ENCODE measurements around the gene GGTLC1. TPM values are rescaled to one million over a fixed set of nuclear protein-coding genes. Genes with fewer than 3 reads are reported as not detected.

Gene GGTLC1
- total RNA-seq, 1 experiment from 2014 or later, result not detected

DNA sequence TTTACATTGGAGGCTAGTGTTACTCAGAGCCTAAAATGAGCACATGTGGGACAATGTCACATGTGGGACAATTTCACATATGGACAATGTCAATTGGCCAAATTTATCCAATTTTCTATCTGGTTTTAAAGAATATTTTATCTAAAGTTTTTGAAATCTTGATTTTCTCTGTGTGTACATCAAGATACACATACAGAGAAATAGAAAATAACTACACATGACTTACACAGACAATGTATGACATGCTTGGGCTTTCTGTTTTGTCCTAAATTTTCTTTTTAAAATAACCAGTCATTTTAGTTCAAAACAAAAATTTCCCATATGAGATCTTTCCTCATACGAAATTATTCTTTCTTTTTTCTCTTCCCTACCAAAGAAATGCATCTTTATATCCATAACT lies 24.6 kb downstream of the GGTLC1 start:
- H3K4me1 Mint-ChIP-seq, result no peaks in the 10 kb centered on the region
- DNase-seq, result no peak
- H3K14ac ChIP-seq (ENCODE audit: insufficient read depth, low read length), result no peak overlapping the region

More for the DNA sequence above, 24.6 kb downstream of the GGTLC1 start:
- Histone ChIP-seq H4K20me1 (ENCODE audit: control insufficient read depth, insufficient read depth, insufficient read length) (no peaks in the 10 kb centered on the region), H4K5ac (ENCODE audit: insufficient read length, low read depth, low read length) (no peak overlapping the region), H3K23ac (ENCODE audit: insufficient read length, low read depth, low read length) (no peak overlapping the region), H2AK5ac (ENCODE audit: insufficient read length, low read length) (no peak overlapping the region), H3K27me3 (ENCODE audit: insufficient read depth, low read length) (no peaks in the 10 kb centered on the region), H3K4me1 (ENCODE audit: insufficient read depth, low read length) (no peaks in the 10 kb centered on the region), H3K9me3 (ENCODE audit: control insufficient read depth, low read depth, low read length) (peaks cover 5% of the 10 kb centered on the region), H2BK120ac (ENCODE audit: low read depth, low read length, poor library complexity, severe bottlenecking) (no peak overlapping the region), H4K91ac (ENCODE audit: insufficient read length, low read depth, low read length) (no peak overlapping the region), H3K79me2 (ENCODE audit: insufficient read depth, low read length) (no peaks in the 10 kb centered on the region), H3T11ph (ENCODE audit: low read length) (no peak overlapping the region), H3K79me1 (ENCODE audit: insufficient read depth, low read depth, low read length, poor library complexity, severe bottlenecking) (no peaks in the 10 kb centered on the region), H3K27ac (ENCODE audit: insufficient read length, low read depth, low read length) (no peak overlapping the region), H2AFZ (ENCODE audit: low read length) (no peak overlapping the region), H2BK15ac (ENCODE audit: low read depth, low read length) (no peak overlapping the region), H4K8ac (replicated peaks; ENCODE audit: insufficient read length, low read depth, low read length) (no peak overlapping the region), H3K56ac (ENCODE audit: insufficient read length, low read depth, low read length) (no peak overlapping the region), H3K18ac (ENCODE audit: insufficient read length, low read depth, low read length) (no peak overlapping the region), H2BK5ac (ENCODE audit: insufficient read length, low read length) (no peak overlapping the region), H2BK20ac (ENCODE audit: low read depth, low read length, poor library complexity, severe bottlenecking) (no peak overlapping the region), H2BK12ac (ENCODE audit: insufficient read length, low read depth, low read length) (no peak overlapping the region), H3K4me2 (ENCODE audit: insufficient read depth, insufficient read length, low read length) (no peak overlapping the region), H3K9ac (ENCODE audit: extremely low read depth, insufficient read length, low read length) (no peak overlapping the region), H3K23me2 (ENCODE audit: insufficient read length, low read depth, low read length, poor library complexity, severe bottlenecking) (no peaks in the 10 kb centered on the region), H3K4ac (ENCODE audit: low read depth, low read length) (no peak overlapping the region)
- Mint-ChIP-seq H3K27me3 (ENCODE audit: low read depth) (no peaks in the 10 kb centered on the region; the same call in 1 of the 2 replicates), H3K27ac (no peak overlapping the region), H3K9me3 (peaks cover 44 to 58% of the 10 kb centered on the region in 2 experiments), H3K36me3 (ENCODE audit: insufficient read depth in 1 of 3, low read depth in 3 of 3) (peaks cover 19 to 41% (median 20%) of the 10 kb centered on the region in 3 experiments), H3K4me3 (no peak overlapping the region)
- TF ChIP-seq, protein P1, sequence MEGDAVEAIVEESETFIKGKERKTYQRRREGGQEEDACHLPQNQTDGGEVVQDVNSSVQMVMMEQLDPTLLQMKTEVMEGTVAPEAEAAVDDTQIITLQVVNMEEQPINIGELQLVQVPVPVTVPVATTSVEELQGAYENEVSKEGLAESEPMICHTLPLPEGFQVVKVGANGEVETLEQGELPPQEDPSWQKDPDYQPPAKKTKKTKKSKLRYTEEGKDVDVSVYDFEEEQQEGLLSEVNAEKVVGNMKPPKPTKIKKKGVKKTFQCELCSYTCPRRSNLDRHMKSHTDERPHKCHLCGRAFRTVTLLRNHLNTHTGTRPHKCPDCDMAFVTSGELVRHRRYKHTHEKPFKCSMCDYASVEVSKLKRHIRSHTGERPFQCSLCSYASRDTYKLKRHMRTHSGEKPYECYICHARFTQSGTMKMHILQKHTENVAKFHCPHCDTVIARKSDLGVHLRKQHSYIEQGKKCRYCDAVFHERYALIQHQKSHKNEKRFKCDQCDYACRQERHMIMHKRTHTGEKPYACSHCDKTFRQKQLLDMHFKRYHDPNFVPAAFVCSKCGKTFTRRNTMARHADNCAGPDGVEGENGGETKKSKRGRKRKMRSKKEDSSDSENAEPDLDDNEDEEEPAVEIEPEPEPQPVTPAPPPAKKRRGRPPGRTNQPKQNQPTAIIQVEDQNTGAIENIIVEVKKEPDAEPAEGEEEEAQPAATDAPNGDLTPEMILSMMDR (conservative IDR thresholded peaks at IDR 0.05), result no peak
- WGBS (ENCODE audit: extremely low coverage, insufficient read length, low lambda C conversion rate), result 100% methylated on average over 1 of the region's 1 CpG
